Chondrocyte (in vitro differentiated cells): ENCODE results near the gene UPK1B. TPM values are rescaled to one million over a fixed set of nuclear protein-coding genes. Genes with fewer than 3 reads are reported as not detected.
"Not testable (repeated sequence)": the region's sequence is repeated elsewhere in the genome, so short reads cannot be mapped to it uniquely, and the experiment has no call there.

Experiments used
- DNase-seq: peaks from one replicate; pipeline ENCODE4 v3.0.0; 2021; ENCODE audit warnings: mixed read lengths, low spot score
- H3K27ac Mint-ChIP-seq: one replicate; pipeline ENCODE4 v1.8.0; 2021; ENCODE audit warnings: mild to moderate bottlenecking, moderate library complexity, mixed read lengths; ENCODE audit not compliant: unreplicated experiment
- H3K27me3 Mint-ChIP-seq: 2 replicates; pipeline ENCODE4 v1.8.0; 2021; ENCODE audit warnings: low read depth, mixed read lengths
- H3K36me3 Mint-ChIP-seq: 2 replicates; pipeline ENCODE4 v1.8.0; 2021; ENCODE audit warnings: low read depth, mixed read lengths
- H3K4me1 Mint-ChIP-seq: 2 replicates; pipeline ENCODE4 v1.8.0; 2021; ENCODE audit warnings: low read depth, mild to moderate bottlenecking, mixed read lengths
- H3K4me3 Mint-ChIP-seq: one replicate; pipeline ENCODE4 v1.8.0; 2021; ENCODE audit warnings: mild to moderate bottlenecking, moderate library complexity, mixed read lengths; ENCODE audit not compliant: unreplicated experiment
- H3K9me3 Mint-ChIP-seq: 2 replicates; pipeline ENCODE4 v1.8.0; 2021; ENCODE audit warnings: low read depth, mixed read lengths
- CTCF ChIP-seq: fragments of 200-600 bp; sonication (generic); IDR thresholded peaks from 2 replicates; pipeline ENCODE4 v1.5.0; 2021; ENCODE audit warnings: antibody characterized with exemption, mild to moderate bottlenecking, moderate library complexity
- total RNA-seq: library from RNA; stranded (reverse); gene quantifications from 3 replicates; pipeline ENCODE4 v1.2.1, GENCODE V29; 2021

The UPK1B gene
- total RNA-seq, 1 donor from 2014 or later = not detected

- no peak for TF ChIP-seq CTCF
- H3K27me3 Mint-ChIP-seq = peaks cover 5% of the 10 kb centered on the region
- H3K4me1 Mint-ChIP-seq = no peaks in the 10 kb centered on the region
- no peak overlapping the region for H3K27ac Mint-ChIP-seq
- peaks cover 5% of the 10 kb centered on the region for H3K36me3 Mint-ChIP-seq
- peaks cover 18% of the 10 kb centered on the region for H3K9me3 Mint-ChIP-seq
- H3K4me3 Mint-ChIP-seq = no peak overlapping the region
- DNase-seq = no peak
These were observed 12.2 kb upstream of the UPK1B start for GRCh38 chr3:119161240-119161639.

GRCh38 chr3:119164745-119165144, 8.7 kb upstream of the UPK1B start:
- not testable (repeated sequence) for H3K4me1 Mint-ChIP-seq, H3K36me3 Mint-ChIP-seq, H3K27me3 Mint-ChIP-seq, H3K4me3 Mint-ChIP-seq, H3K27ac Mint-ChIP-seq, DNase-seq
- peaks cover 16% of the 10 kb centered on the region for H3K9me3 Mint-ChIP-seq

- Mint-ChIP-seq H3K27me3 (peaks cover 2% of the 10 kb centered on the region), H3K27ac (no peak overlapping the region), H3K4me1 (peaks cover 4% of the 10 kb centered on the region), H3K4me3 (no peak overlapping the region), H3K9me3 (peaks cover 3% of the 10 kb centered on the region), H3K36me3 (no peaks in the 10 kb centered on the region)
- DNase-seq = no peak
- TF ChIP-seq CTCF = no peak
These were observed 2.6 kb upstream of the UPK1B start for GRCh38 chr3:119170821-119171220.

- TF ChIP-seq CTCF = no peak
- H3K4me1 Mint-ChIP-seq = peaks cover 13% of the 10 kb centered on the region
- DNase-seq = no peak
- no peaks in the 10 kb centered on the region for H3K9me3 Mint-ChIP-seq
- peaks cover 2% of the 10 kb centered on the region for H3K27me3 Mint-ChIP-seq
- H3K27ac Mint-ChIP-seq = no peak overlapping the region
- no peaks in the 10 kb centered on the region for H3K36me3 Mint-ChIP-seq
- H3K4me3 Mint-ChIP-seq = no peak overlapping the region
These were observed 2.7 kb downstream of the UPK1B start for GRCh38 chr3:119175872-119176756.

- no peaks in the 10 kb centered on the region for H3K9me3 Mint-ChIP-seq
- H3K4me3 Mint-ChIP-seq = no peak overlapping the region
- H3K27me3 Mint-ChIP-seq = peaks cover 2% of the 10 kb centered on the region
- no peak for TF ChIP-seq CTCF
- H3K27ac Mint-ChIP-seq = no peak overlapping the region
- H3K4me1 Mint-ChIP-seq = peaks cover 14% of the 10 kb centered on the region
- no peak for DNase-seq
- no peaks in the 10 kb centered on the region for H3K36me3 Mint-ChIP-seq
These were observed 3.4 kb downstream of the UPK1B start for GRCh38 chr3:119176778-119177177.

GRCh38 chr3:119177321-119177720, 3.9 kb downstream of the UPK1B start:
- TF ChIP-seq CTCF = no peak
- Mint-ChIP-seq H3K4me3 (no peak overlapping the region), H3K27ac (no peak overlapping the region), H3K27me3 (peaks cover 2% of the 10 kb centered on the region), H3K4me1 (peaks cover 18% of the 10 kb centered on the region), H3K9me3 (no peaks in the 10 kb centered on the region), H3K36me3 (no peaks in the 10 kb centered on the region)
- no peak for DNase-seq
